NCI-H2171 treated with DMSO at 0.1 percent for 48 hours (cell line): ENCODE results near the gene SHB.

Source experiments
- DNase-seq: peaks from one replicate; lab custom pipeline; 2025; lab: John Stamatoyannopoulos, UW

SHB gene

GRCh38 chr9:38068701-38069628 is at the start of gene SHB:
Gene SHB, minus strand, starts transcription at chr9:38069227. Its CDS starts 582 bp downstream, at chr9:38068645.
- DNase-seq: peak; percentile 68

GRCh38 chr9:38117651-38118050 is 48.6 kb upstream of the SHB start:
- DNase-seq: peak; percentile 65

- no peak for DNase-seq
Measured at GRCh38 chr9:38114905-38115304, 45.9 kb upstream of the SHB start.

GRCh38 chr9:38112456-38112855 is 43.4 kb upstream of the SHB start:
- no peak for DNase-seq

GRCh38 chr9:38112049-38112448 is 43.0 kb upstream of the SHB start:
- no peak for DNase-seq

- DNase-seq: no peak
Measured at GRCh38 chr9:38110476-38110875, 41.4 kb upstream of the SHB start.

- DNase-seq: no peak
Measured at GRCh38 chr9:38109601-38110000, 40.6 kb upstream of the SHB start.

GRCh38 chr9:38108326-38108725 is 39.3 kb upstream of the SHB start:
- no peak for DNase-seq

- DNase-seq: no peak
Measured at GRCh38 chr9:38107811-38108304, 38.8 kb upstream of the SHB start.

- DNase-seq: no peak
Measured at GRCh38 chr9:38107405-38107804, 38.4 kb upstream of the SHB start.

- peak; percentile 45 for DNase-seq
Measured at GRCh38 chr9:38106488-38106887, 37.5 kb upstream of the SHB start.

GRCh38 chr9:38103340-38103739 is 34.3 kb upstream of the SHB start:
- DNase-seq: no peak

- DNase-seq: no peak
Measured at GRCh38 chr9:38101423-38101822, 32.4 kb upstream of the SHB start.

GRCh38 chr9:38096238-38096805 is 27.3 kb upstream of the SHB start:
- DNase-seq: no peak

GRCh38 chr9:38094165-38094564 is 25.1 kb upstream of the SHB start:
- no peak for DNase-seq

GRCh38 chr9:38092656-38093055 is 23.6 kb upstream of the SHB start:
- DNase-seq: no peak

- no peak for DNase-seq
Measured at GRCh38 chr9:38092200-38092524, 23.1 kb upstream of the SHB start.

- no peak for DNase-seq
Measured at GRCh38 chr9:38091310-38092199, 22.5 kb upstream of the SHB start.

GRCh38 chr9:38090170-38090569 is 21.1 kb upstream of the SHB start:
- DNase-seq: no peak

- DNase-seq: no peak
Measured at GRCh38 chr9:38089387-38090165, 20.5 kb upstream of the SHB start.
